Stomach (tissue), 9 donors: ENCODE measurements around the gene LAMB1. TPM values are rescaled to one million over a fixed set of nuclear protein-coding genes. Genes with fewer than 3 reads are reported as not detected.

ENCODE experiments used
- DNase-seq, 2 donors: peaks; one replicate each; pipeline versions ENCODE4 v3.0.0 to v3.0.0-alpha.2; 2013 to 2019
- H3K27ac ChIP-seq, 5 donors: fragments of 200-600 bp in 4 of 5; sonication (generic) in 4 of 5; one replicate each; pipeline ENCODE4 v1.5.1; 2013 to 2019; ENCODE audit warnings: mild to moderate bottlenecking in 1 of 5, moderate library complexity in 1 of 5
- H3K27me3 ChIP-seq, 3 donors: fragments of 200-600 bp; sonication (generic); one replicate each; pipeline ENCODE4 v1.5.1; 2017 to 2019; ENCODE audit warnings: mixed run types in 1 of 3
- H3K36me3 ChIP-seq, 4 donors: fragments of 200-600 bp; sonication (generic); 1 replicate in 3 of 4; 2 replicates in 1 of 4; pipeline ENCODE4 v1.5.1; 2016 to 2019
- H3K4me1 ChIP-seq, 4 donors: fragments of 200-600 bp; sonication (generic); one replicate each; pipeline ENCODE4 v1.5.1; 2016 to 2019
- H3K4me3 ChIP-seq, 4 donors: fragments of 200-600 bp; sonication (generic) in 3 of 4; one replicate each; pipeline ENCODE4 v1.5.1; 2016 to 2019; ENCODE audit warnings: mild to moderate bottlenecking in 1 of 4
- H3K9me3 ChIP-seq, 4 donors: fragments of 200-600 bp; sonication (generic); one replicate each; pipeline ENCODE4 v1.5.1; 2016 to 2019
- EP300 ChIP-seq: sonication (generic); formaldehyde crosslinking; IDR thresholded peaks from one replicate; pipeline ENCODE4 v1.6.1; 2017; ENCODE audit warnings: antibody characterized with exemption
- POLR2A ChIP-seq, 4 donors: fragments of 450-650 bp; IDR thresholded peaks; one replicate each; pipeline ENCODE4 v1.6.1; 2016; ENCODE audit warnings: antibody characterized with exemption in 4 of 4, control low read depth in 2 of 4, mild to moderate bottlenecking in 1 of 4, moderate library complexity in 1 of 4
- POLR2AphosphoS5 ChIP-seq, 3 donors: sonication (generic); formaldehyde crosslinking; IDR thresholded peaks; one replicate each; pipeline ENCODE4 v1.6.1; 2016; ENCODE audit warnings: antibody characterized with exemption in 3 of 3
- WGBS, 5 donors: extraction: QIAGEN DNeasy Blood & Tissue Kit in 3 of 5; methylation state at CpG; one replicate each; pipeline versions ENCODE4 v1.1.5 to v1.1.7; 2013 to 2018; 5-methylcytosine and 5-hydroxymethylcytosine counted together
- intact Hi-C: fragments of 100-400 bp; cut with DNase I; formaldehyde crosslinking; loops from one replicate; pipeline ENCODE4 v1.15.1; 2023; ENCODE audit warnings: low total_unique reads
- polyA plus RNA-seq, 3 donors: library from polyadenylated mRNA; stranded (reverse); fragments of 200-250 nt; gene quantifications; one replicate each; pipeline ENCODE4 v1.2.3, GENCODE V29; 2013
- total RNA-seq, 5 donors: library from RNA; depleted of rRNA; stranded (reverse); fragments of >200 nt; gene quantifications; one replicate each; pipeline versions ENCODE4 v1.1.0 to v1.2.3, GENCODE V29; 2014 to 2016
- TF ChIP-seq, protein P1 (sequence below), 7 experiments: fragments of 450-650 bp in 4 of 7; fragments of 200-600 bp in 3 of 7; sonication (generic) in 3 of 7; IDR thresholded peaks; one replicate each; pipeline ENCODE4 v1.5.1; 2016 to 2019; ENCODE audit warnings: antibody characterized with exemption in 7 of 7, control low read depth in 2 of 7, mild to moderate bottlenecking in 1 of 7
- donor health status: healthy with polysubstance abuse.
- donor health status: Bipolar disorder and iron deficiency.
- donor health status: healthy.

LAMB1 gene
- total and polyA plus RNA-seq, 8 donors, result 50.0 to 399 (median 111) TPM

- H3K9me3 ChIP-seq, result no peaks in the 10 kb centered on the region
- intact Hi-C loops, result no loop called here
- H3K27ac ChIP-seq, result peak overlapping the region; percentile 32 to 89 (median 86)
- WGBS, 5 donors, result 14 to 32% (median 27%) methylated on average over 11 to 13 of the region's 13 CpGs
- no peaks in the 10 kb centered on the region for H3K36me3 ChIP-seq
- peaks cover 0 to 39% (median 11%) of the 10 kb centered on the region in 3 donors for H3K27me3 ChIP-seq
- TF ChIP-seq POLR2AphosphoS5 (IDR thresholded peaks at IDR 0.05), result peak in 1 of 3 donors; percentile 8
- TF ChIP-seq POLR2A (IDR thresholded peaks at IDR 0.05), result no peak
- TF ChIP-seq, protein P1, sequence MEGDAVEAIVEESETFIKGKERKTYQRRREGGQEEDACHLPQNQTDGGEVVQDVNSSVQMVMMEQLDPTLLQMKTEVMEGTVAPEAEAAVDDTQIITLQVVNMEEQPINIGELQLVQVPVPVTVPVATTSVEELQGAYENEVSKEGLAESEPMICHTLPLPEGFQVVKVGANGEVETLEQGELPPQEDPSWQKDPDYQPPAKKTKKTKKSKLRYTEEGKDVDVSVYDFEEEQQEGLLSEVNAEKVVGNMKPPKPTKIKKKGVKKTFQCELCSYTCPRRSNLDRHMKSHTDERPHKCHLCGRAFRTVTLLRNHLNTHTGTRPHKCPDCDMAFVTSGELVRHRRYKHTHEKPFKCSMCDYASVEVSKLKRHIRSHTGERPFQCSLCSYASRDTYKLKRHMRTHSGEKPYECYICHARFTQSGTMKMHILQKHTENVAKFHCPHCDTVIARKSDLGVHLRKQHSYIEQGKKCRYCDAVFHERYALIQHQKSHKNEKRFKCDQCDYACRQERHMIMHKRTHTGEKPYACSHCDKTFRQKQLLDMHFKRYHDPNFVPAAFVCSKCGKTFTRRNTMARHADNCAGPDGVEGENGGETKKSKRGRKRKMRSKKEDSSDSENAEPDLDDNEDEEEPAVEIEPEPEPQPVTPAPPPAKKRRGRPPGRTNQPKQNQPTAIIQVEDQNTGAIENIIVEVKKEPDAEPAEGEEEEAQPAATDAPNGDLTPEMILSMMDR (IDR thresholded peaks at IDR 0.05), result no peak
- peaks cover 18 to 46% (median 37%) of the 10 kb centered on the region in 4 donors for H3K4me1 ChIP-seq
- DNase-seq, result peak in 1 of 2 donors; percentile 81
- H3K4me3 ChIP-seq, result peak overlapping the region in 1 of 4 donors; percentile 87
Observed at GRCh38 chr7:108004220-108005142, 1.5 kb upstream of the LAMB1 start.

- Histone ChIP-seq H3K4me3 (peak overlapping the region; percentile 62 to 87 (median 75)), H3K4me1 (peaks cover 18 to 54% (median 41%) of the 10 kb centered on the region in 4 donors), H3K27me3 (peaks cover 0 to 39% (median 11%) of the 10 kb centered on the region in 3 donors), H3K9me3 (no peaks in the 10 kb centered on the region), H3K27ac (peak overlapping the region; percentile 77 to 89 (median 86)), H3K36me3 (no peaks in the 10 kb centered on the region)
- WGBS, 5 donors, result 45 to 54% (median 47%) methylated on average over 14 to 15 of the region's 15 CpGs
- intact Hi-C loops, result no loop called here
- TF ChIP-seq POLR2A (IDR thresholded peaks at IDR 0.05) (no peak), EP300 (no peak), POLR2AphosphoS5 (IDR thresholded peaks at IDR 0.05) (no peak)
- TF ChIP-seq, protein P1 (IDR thresholded peaks at IDR 0.05), result no peak
- DNase-seq, result no peak
Observed at GRCh38 chr7:108003599-108003935, 606 bp upstream of the LAMB1 start.

DNA sequence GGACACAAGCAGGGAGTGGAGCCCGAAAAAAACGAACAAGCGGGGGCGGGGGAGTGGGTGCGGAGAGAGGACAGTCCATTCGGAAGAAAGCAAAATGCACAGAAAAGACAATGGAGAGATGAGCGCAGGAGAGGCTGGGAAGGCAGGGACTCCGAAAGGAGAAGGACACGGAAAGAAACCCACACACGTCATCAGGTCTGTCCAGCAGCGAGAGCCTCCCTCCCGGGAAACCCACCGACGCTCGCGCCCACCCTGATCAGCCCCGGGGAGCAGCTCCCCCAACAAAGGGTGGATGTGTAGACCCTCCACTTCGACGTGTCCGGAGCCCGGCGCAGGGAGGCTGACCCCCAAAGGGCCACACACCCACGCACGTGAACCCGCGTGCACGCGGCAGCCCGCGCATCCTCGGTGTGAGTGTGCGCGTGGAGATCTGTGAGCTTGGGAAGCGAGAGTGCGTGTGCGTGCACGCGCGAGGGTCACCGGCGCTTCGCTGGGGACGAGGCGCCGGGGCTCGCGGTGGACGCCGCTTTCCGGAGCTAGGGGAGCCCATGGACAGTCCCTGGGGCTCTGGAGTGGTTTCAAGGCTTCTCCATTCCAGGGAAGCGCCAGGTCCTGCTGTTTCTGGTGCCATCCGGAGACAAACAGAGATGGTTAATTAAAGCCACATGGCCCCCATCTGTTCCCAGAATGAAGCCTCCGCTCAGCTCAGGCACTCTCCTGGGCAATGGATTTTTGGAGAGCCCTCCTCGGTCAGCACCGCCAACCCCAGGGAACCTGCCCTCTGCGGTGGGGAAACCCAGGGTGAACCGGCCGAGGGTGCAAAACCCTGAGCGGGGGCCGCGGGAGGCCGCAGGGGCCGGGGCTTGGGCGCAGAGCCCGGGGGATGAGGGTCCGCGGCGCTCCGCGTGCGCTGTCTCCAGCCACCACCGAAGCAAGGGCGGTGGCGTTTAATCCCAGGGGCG, 916 bp downstream of the LAMB1 start:
- Histone ChIP-seq H3K27me3 (peaks cover 0 to 39% (median 11%) of the 10 kb centered on the region in 3 donors), H3K9me3 (no peaks in the 10 kb centered on the region), H3K4me3 (peak overlapping the region; percentile 62 to 87 (median 75)), H3K36me3 (peaks cover 0 to 8% (median 6%) of the 10 kb centered on the region in 4 donors), H3K27ac (peak overlapping the region; percentile 77 to 89 (median 86)), H3K4me1 (peaks cover 18 to 61% (median 44%) of the 10 kb centered on the region in 4 donors)
- intact Hi-C loops, result no loop called here
- DNase-seq, result peak in 1 of 2 donors; percentile 75
- WGBS, 5 donors, result 1 to 2% (median 1%) methylated on average over 39 to 75 of the region's 75 CpGs
- TF ChIP-seq, protein P1 (IDR thresholded peaks at IDR 0.05), result no peak
- TF ChIP-seq POLR2AphosphoS5 (IDR thresholded peaks at IDR 0.05), result peak in 1 of 3 donors; percentile 50
- TF ChIP-seq POLR2A (IDR thresholded peaks at IDR 0.05), result no peak
